Measurements from ENCODE around the gene ALDH1A2. TPM values are rescaled to one million over a fixed set of nuclear protein-coding genes. Genes with fewer than 3 reads are reported as not detected.

Gene ALDH1A2
- polyA plus RNA-seq, 5 donors: 40.8 to 75.3 (median 55.8) TPM

DNA sequence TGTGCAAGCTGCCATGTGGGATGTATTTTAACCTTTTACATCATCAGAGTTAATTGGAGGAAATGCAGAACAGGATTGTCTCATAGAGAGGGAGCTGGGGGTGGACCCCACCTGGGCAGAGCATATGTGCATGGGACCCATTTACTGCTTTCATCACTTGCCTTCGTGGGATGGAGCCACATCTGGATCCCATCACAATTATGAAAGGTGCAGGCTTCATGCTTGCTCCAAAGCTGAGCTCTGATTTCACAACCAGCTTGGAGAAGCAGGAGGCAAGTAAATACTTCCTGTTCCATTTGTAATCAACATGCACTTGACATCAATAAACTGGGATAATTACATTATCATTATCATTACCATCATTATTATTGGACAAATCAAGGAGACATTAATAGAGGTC is 161.9 kb downstream of the ALDH1A2 start:
- no peak for DNase-seq

Other genes with a start within 250 kb of the ALDH1A2 start
- under 1 TPM in 4 of 5 donors, not detected in 1; 0.18 to 0.31 (median 0.28) TPM for gene AQP9, start 72.7 kb upstream of the ALDH1A2 start, polyA plus RNA-seq (ENCODE audit: insufficient read depth in 1 of 5, insufficient read length in 5 of 5, low replicate concordance in 1 of 5)